GM23248 (cell line): ENCODE results near the gene HOXC6. TPM values are rescaled to one million over a fixed set of nuclear protein-coding genes. Genes with fewer than 3 reads are reported as not detected.

ENCODE experiments used
- DNase-seq: peaks from one replicate; pipeline ENCODE4 v3.0.0-alpha.2; 2015
- H2AFZ ChIP-seq: fragments of 200-600 bp; sonication (generic); 2 replicates; pipeline ENCODE4 v1.6.1; 2016; ENCODE audit warnings: antibody characterized with exemption
- H3F3A ChIP-seq: fragments of 200-600 bp; sonication (generic); 2 replicates; pipeline ENCODE4 v1.6.1; 2016; ENCODE audit warnings: mild to moderate bottlenecking, antibody characterized with exemption, mixed run types; ENCODE audit not compliant: insufficient read depth
- H3K27ac ChIP-seq: fragments of 200-600 bp; sonication (generic); 2 replicates; pipeline ENCODE4 v1.5.1; 2016; ENCODE audit warnings: mild to moderate bottlenecking
- H3K27me3 ChIP-seq: fragments of 200-600 bp; sonication (generic); replicated peaks from 2 replicates; pipeline ENCODE4 v1.6.1; 2016; ENCODE audit warnings: mild to moderate bottlenecking; ENCODE audit not compliant: insufficient read depth
- H3K36me3 ChIP-seq: fragments of 200-600 bp; sonication (generic); 2 replicates; pipeline ENCODE4 v1.6.1; 2016; ENCODE audit warnings: low read depth, mild to moderate bottlenecking
- H3K4me1 ChIP-seq: fragments of 200-600 bp; sonication (generic); 2 replicates; pipeline ENCODE4 v1.6.1; 2016; ENCODE audit warnings: mild to moderate bottlenecking; ENCODE audit not compliant: insufficient read depth
- H3K4me2 ChIP-seq: fragments of 200-600 bp; sonication (generic); one replicate; pipeline ENCODE4 v1.6.1; 2016; ENCODE audit warnings: mild to moderate bottlenecking; ENCODE audit not compliant: unreplicated experiment
- H3K4me3 ChIP-seq: fragments of 200-600 bp; sonication (generic); 2 replicates; pipeline ENCODE4 v1.5.1; 2016; ENCODE audit warnings: mild to moderate bottlenecking
- H3K79me2 ChIP-seq: fragments of 200-600 bp; sonication (generic); 2 replicates; pipeline ENCODE4 v1.6.1; 2016; ENCODE audit warnings: mild to moderate bottlenecking; ENCODE audit not compliant: insufficient read depth
- H3K9ac ChIP-seq: fragments of 200-600 bp; sonication (generic); 2 replicates; pipeline ENCODE4 v1.6.1; 2016; ENCODE audit warnings: mild to moderate bottlenecking
- H3K9me2 ChIP-seq: fragments of 200-600 bp; sonication (generic); 2 replicates; pipeline ENCODE4 v1.6.1; 2016; ENCODE audit warnings: mixed run types, mild to moderate bottlenecking, moderate library complexity; ENCODE audit not compliant: insufficient read depth
- H3K9me3 ChIP-seq: fragments of 200-600 bp; sonication (generic); one replicate; pipeline ENCODE4 v1.6.1; 2017; ENCODE audit warnings: low read depth
- H4K20me1 ChIP-seq: fragments of 200-600 bp; sonication (generic); 2 replicates; pipeline ENCODE4 v1.6.0; 2016; ENCODE audit not compliant: insufficient read depth
- EZH2 ChIP-seq: fragments of 200-600 bp; sonication (generic); IDR thresholded peaks from 2 replicates; pipeline ENCODE4 v1.6.1; 2018; ENCODE audit warnings: antibody characterized with exemption, mild to moderate bottlenecking; ENCODE audit not compliant: insufficient read depth, poor library complexity, severe bottlenecking
- EZH2phosphoT487 ChIP-seq: fragments of 200-600 bp; sonication (generic); IDR thresholded peaks from 2 replicates; pipeline ENCODE4 v1.6.1; 2018; ENCODE audit warnings: antibody characterized with exemption, moderate library complexity, mild to moderate bottlenecking, low read depth; ENCODE audit not compliant: insufficient read depth
- WGBS, 2 experiments: methylation state at CpG; one replicate each; pipeline ENCODE4 v1.1.6; 2015 to 2017; ENCODE audit warnings: low lambda C conversion rate in 2 of 2, low coverage in 1 of 2; ENCODE audit errors: missing lambda C conversion rate in 2 of 2; 5-methylcytosine and 5-hydroxymethylcytosine counted together
- in situ Hi-C: fragments of 300-500 bp; cut with MboI; formaldehyde crosslinking; loops from 2 replicates; pipeline ENCODE4 v1.15.0; 2020
- polyA plus RNA-seq: library from polyadenylated mRNA; unstranded; fragments of >200 nt; fragmentation: Nextera tagmentation; extraction: Ambion mirVana; gene quantifications from 2 replicates; pipeline ENCODE4 v1.2.1, GENCODE V29; 2016
- total RNA-seq: library from RNA; depleted of rRNA; stranded (reverse); fragments of >200 nt; shearing (Covaris generic); gene quantifications from 2 replicates; pipeline ENCODE4 v1.2.3, GENCODE V29; 2014

HOXC6 gene
- total and polyA plus RNA-seq, 2 experiments from 2014 or later, result 3.6 to 20.5 TPM

DNA sequence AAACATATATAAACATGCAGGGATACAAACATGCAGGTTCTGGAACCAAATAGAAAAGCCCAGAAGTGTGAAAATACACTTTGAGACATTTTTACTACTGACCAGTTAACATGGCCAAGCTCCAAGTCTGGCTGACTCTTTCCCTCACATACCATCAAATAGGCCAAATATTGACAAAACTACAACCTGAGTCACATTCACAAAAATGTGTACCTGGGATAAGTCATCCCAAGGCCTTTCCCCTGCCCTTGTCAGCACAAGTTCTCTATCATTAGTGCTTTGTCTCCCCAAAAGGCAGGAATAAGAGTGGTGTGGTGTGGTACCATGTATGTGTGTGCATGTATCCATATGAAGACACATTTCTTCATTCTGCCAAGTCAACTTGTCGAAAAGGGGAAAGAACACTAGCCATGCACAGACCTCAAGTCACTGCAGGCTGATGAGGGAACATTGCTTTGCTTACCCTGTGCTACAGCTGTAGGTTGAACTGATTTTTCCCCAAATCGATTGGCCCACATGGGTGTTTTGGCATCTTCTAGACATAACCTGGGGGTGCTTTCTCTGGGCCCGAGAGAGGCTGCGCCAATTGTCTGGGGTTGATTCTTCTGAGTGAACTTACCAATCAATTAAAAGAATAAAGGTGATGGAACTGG, 40.3 kb downstream of the HOXC6 start:
- H3K4me3 ChIP-seq, result no peak overlapping the region
- H3K4me2 ChIP-seq, result peak overlapping the region; percentile 45
- no peak overlapping the region for H2AFZ ChIP-seq
- 73 to 75% methylated on average over 4 of the region's 4 CpGs for WGBS, 2 experiments
- H3K9ac ChIP-seq, result no peak overlapping the region
- no peak overlapping the region for H3K27ac ChIP-seq
- H3K4me1 ChIP-seq, result peaks cover 23% of the 10 kb centered on the region
- H3K79me2 ChIP-seq, result no peaks in the 10 kb centered on the region
- peak; percentile 47 for DNase-seq
- no peaks in the 10 kb centered on the region for H3K9me2 ChIP-seq
- H3K27me3 ChIP-seq, result no peaks in the 10 kb centered on the region
- in situ Hi-C loops, result no loop called here
- TF ChIP-seq EZH2phosphoT487, result no peak
- TF ChIP-seq EZH2, result no peak
- no peaks in the 10 kb centered on the region for H3K9me3 ChIP-seq
- no peaks in the 10 kb centered on the region for H4K20me1 ChIP-seq
- no peaks in the 10 kb centered on the region for H3K36me3 ChIP-seq
- peaks cover 12% of the 10 kb centered on the region; the same call in 1 of the 2 replicates for H3F3A ChIP-seq

DNA sequence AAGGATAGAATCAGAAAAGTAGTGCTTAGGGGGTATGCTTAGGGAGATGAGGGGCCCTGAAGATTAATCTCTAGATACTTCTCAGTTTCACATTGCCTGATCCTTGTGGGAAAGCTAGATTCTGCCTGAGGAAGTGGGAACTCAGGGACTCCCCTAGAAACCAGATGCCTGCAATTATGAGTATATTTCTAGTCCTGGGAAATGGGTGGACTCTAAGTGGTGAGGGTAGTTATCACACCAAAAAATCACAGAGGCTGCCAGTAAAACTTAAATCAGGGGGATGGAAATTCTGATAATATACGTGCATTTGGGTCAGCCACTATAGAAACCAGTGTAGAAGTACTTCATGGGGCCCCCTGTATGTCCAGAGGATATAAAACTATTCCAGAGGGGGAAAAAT, 43.7 kb downstream of the HOXC6 start:
- Histone ChIP-seq H2AFZ (no peak overlapping the region), H3K9ac (no peak overlapping the region), H4K20me1 (no peaks in the 10 kb centered on the region), H3K9me3 (no peaks in the 10 kb centered on the region), H3F3A (peaks cover 12% of the 10 kb centered on the region; the same call in 1 of the 2 replicates), H3K9me2 (no peaks in the 10 kb centered on the region), H3K79me2 (no peaks in the 10 kb centered on the region), H3K36me3 (no peaks in the 10 kb centered on the region), H3K27ac (no peak overlapping the region), H3K27me3 (no peaks in the 10 kb centered on the region), H3K4me2 (no peak overlapping the region), H3K4me3 (no peak overlapping the region), H3K4me1 (peaks cover 23% of the 10 kb centered on the region)
- in situ Hi-C loops, result no loop called here
- DNase-seq, result no peak
- TF ChIP-seq EZH2phosphoT487, result no peak
- no peak for TF ChIP-seq EZH2
- WGBS, 2 experiments, result 54 to 71% methylated on average over 1 of the region's 1 CpG

DNA sequence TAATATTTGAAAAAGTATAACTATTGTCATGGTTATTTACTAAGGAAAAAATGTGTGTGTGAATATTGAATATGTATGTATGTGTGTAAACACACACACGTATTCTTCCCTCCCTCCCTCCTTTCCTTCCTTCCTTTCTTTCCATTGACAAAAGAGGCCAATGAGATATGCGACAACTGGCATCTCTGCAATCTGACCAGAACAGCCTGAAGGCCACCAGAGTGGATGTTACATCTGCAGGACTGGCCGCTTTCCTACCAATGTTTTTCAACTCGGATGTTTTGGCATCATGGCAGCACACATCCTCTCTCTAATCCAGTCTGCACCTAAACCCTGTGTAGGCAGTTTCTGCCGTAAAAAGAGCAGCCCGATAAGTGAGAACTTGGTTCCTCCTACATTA, 46.1 kb downstream of the HOXC6 start:
- Histone ChIP-seq H3K4me1 (peaks cover 8% of the 10 kb centered on the region; the same call in 1 of the 2 replicates), H3K4me3 (no peak overlapping the region), H4K20me1 (no peaks in the 10 kb centered on the region), H3F3A (no peaks in the 10 kb centered on the region), H3K27me3 (no peaks in the 10 kb centered on the region), H3K9me2 (no peaks in the 10 kb centered on the region), H3K36me3 (no peaks in the 10 kb centered on the region), H2AFZ (no peak overlapping the region), H3K9ac (no peak overlapping the region), H3K79me2 (no peaks in the 10 kb centered on the region), H3K9me3 (no peaks in the 10 kb centered on the region), H3K27ac (no peak overlapping the region), H3K4me2 (no peak overlapping the region)
- TF ChIP-seq EZH2, result no peak
- no peak for TF ChIP-seq EZH2phosphoT487
- 68 to 72% methylated on average over 6 of the region's 6 CpGs for WGBS, 2 experiments
- in situ Hi-C loops, result no loop called here
- DNase-seq, result no peak

GRCh38 chr12:54075409-54075808, 47.2 kb downstream of the HOXC6 start:
- no peak overlapping the region for H3K4me2 ChIP-seq
- no peaks in the 10 kb centered on the region for H3K27me3 ChIP-seq
- 55 to 56% methylated on average over 6 of the region's 6 CpGs for WGBS, 2 experiments
- H3K4me3 ChIP-seq, result no peak overlapping the region
- H3K36me3 ChIP-seq, result no peaks in the 10 kb centered on the region
- H3K9me3 ChIP-seq, result no peaks in the 10 kb centered on the region
- H3F3A ChIP-seq, result no peaks in the 10 kb centered on the region
- H3K9ac ChIP-seq, result no peak overlapping the region
- no peak overlapping the region for H2AFZ ChIP-seq
- peaks cover 8% of the 10 kb centered on the region; the same call in 1 of the 2 replicates for H3K4me1 ChIP-seq
- no peaks in the 10 kb centered on the region for H3K79me2 ChIP-seq
- no peaks in the 10 kb centered on the region for H3K9me2 ChIP-seq
- TF ChIP-seq EZH2phosphoT487 (no peak), EZH2 (no peak)
- DNase-seq, result no peak
- H4K20me1 ChIP-seq, result no peaks in the 10 kb centered on the region
- in situ Hi-C loops, result no loop called here
- no peak overlapping the region for H3K27ac ChIP-seq
